ENCODE data around the gene RGS16.
"Not testable (repeated sequence)": the region's sequence is repeated elsewhere in the genome, so short reads cannot be mapped to it uniquely, and the experiment has no call there.

Gene RGS16, protein sequence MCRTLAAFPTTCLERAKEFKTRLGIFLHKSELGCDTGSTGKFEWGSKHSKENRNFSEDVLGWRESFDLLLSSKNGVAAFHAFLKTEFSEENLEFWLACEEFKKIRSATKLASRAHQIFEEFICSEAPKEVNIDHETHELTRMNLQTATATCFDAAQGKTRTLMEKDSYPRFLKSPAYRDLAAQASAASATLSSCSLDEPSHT

GRCh38 chr1:182604175-182605164, at the start of gene RGS16:
RGS16 (minus strand) TSS chr1:182604389; CDS start chr1:182604259, 130 bp downstream.
- DNase-seq, result no peak

DNA sequence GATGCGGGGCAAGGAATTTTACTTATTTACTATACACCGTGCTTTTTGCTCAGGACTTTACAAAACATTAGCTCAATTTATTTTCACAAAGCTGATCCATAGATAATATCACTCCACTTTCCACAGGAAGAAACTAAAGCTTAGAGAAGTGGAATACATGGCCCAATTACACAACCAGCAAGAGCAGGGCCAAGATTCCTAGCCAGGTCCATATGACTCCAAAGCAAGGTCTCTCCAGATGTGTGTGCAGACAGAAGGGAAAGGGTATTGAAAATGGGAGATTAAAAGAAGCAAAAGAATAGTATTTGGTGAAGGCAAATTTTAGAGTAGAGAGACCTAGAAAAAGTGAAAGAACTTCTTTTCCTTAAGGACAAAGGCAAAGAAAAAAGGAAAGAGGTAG, 49.8 kb upstream of the RGS16 start:
- DNase-seq, result no peak

- DNase-seq, result no peak
Measured at GRCh38 chr1:182652933-182653332, 48.7 kb upstream of the RGS16 start.

- no peak for DNase-seq
Measured at GRCh38 chr1:182651339-182651724, 47.1 kb upstream of the RGS16 start.

DNA sequence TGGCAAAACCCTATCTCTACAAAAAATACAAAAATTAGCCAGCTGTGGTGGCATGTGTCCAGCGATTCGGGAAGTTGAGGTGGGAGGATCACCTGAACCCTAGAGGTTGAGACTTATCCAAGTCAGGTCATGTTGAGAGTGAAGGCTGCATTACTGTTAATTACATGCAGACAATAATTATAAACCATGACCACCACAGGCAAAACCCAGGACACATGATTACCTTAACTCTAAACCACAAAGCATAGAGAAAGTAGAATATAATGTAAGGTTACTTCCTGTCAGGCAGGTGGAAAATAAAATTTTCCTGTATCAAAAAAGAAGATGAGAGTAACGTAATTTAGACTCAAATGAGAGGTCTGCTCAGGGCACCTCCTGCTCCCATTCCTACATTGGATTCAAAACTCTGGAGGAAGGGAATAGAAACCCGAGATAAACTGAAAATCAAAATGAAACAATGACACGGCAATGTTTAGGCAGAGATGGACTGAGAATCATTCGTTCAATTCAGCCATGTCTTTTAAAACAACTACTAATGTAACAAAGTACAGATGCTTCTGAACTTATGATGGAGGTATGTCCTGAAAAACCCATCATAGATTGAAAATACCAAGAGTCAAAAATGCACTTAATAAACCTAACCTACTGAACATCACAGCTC, 46.6 kb upstream of the RGS16 start:
- no peak for DNase-seq

DNA sequence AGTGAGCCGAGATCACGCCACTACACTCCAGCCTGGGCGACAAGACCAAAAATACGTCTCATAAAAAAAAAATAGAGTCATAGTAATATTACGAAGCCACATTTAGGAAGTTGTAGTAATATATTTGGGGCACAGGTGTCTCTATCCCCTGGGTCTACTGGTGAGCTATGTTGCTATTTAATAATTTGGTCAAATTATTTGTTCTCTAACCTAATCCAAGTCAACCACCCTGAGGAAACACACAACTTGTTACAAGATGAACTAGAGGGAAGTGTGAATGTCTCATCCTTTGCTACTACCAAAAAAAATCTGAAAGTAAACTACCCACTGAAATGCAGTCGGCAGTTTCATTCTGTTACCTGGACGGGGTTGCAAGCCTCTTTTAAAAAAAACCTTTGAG, 44.9 kb upstream of the RGS16 start:
- DNase-seq, result no peak

DNA sequence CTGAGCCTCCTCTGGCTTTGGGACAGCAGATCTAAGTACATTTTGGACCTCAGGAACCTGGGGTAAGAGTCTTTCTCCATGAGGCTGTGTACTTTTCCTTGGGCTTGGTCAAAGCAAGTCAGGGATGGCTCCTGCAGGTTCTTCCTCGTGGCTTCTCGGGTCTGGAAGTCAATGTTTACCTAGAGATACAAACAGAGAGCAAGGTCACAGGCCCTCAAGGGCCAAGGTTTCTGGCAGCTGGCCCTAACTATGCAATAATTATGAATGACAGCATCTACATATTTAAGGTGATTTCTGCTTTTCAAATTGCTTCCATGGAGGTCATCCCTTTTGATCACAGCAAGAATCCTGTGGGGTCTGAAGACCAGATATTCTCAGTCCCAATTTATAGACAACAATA, 42.5 kb upstream of the RGS16 start:
- DNase-seq, result no peak

DNA sequence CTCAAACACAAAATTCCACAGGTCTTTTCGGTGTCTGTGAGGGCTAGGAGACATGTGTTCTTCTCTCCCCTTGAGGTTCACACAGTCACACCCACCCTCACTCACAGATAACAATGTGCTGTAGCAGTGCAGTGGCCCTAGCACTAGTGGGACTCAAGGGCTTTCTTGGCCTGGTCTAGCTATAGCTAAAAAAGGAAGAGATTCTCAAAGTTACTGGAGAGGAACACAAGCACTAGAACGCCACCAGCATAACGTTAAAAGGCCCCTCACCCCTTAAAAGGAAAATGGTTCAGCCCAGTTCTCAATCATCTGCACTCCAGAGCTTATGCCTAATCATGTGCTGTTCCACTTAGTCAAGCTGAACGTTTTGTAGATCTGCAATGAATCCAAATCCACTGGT, 40.7 kb upstream of the RGS16 start:
- DNase-seq, result no peak

DNA sequence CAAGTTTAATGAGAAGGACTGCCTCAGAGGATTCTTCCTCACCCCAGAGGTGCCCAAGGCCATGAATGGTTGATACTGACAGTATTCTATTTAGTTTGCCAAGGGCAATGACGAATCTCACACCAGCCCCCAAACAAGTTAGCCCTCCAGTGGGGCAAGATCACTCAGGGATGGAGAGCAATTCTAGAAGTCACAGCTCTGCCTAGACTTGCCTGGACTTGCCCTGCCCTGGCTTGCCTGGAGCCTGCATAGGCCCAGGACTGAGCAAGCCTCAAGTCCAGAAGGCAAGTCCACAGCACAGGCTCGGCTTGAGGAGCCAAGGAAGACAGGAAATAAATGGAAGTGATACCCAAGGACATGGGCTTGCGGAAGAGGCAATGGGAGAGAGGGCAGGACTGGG, 39.5 kb upstream of the RGS16 start:
- no peak for DNase-seq

- DNase-seq, result no peak
Measured at GRCh38 chr1:182642461-182642860, 38.3 kb upstream of the RGS16 start.

- no peak for DNase-seq
Measured at GRCh38 chr1:182641561-182641960, 37.4 kb upstream of the RGS16 start.

DNA sequence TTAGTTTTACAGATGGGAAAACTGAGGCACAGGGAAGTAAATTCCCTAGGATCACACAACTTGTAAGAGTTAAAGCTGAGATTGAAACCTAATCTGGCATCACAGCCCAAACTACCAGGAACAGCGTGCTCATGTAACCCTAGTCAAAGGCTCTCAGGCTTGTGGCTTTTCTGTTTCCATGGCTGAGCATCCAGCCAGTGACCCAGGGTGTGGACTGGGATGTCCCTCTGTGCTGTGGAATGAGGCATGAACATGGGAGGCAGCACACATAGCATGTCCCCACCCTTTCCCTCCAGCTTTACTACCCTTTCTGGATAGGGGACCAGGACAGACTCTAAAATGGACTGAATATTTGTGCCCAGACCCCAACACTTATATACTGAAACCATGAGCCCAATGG, 35.1 kb upstream of the RGS16 start:
- no peak for DNase-seq

GRCh38 chr1:182637769-182638168, 33.6 kb upstream of the RGS16 start:
- DNase-seq, result no peak

DNA sequence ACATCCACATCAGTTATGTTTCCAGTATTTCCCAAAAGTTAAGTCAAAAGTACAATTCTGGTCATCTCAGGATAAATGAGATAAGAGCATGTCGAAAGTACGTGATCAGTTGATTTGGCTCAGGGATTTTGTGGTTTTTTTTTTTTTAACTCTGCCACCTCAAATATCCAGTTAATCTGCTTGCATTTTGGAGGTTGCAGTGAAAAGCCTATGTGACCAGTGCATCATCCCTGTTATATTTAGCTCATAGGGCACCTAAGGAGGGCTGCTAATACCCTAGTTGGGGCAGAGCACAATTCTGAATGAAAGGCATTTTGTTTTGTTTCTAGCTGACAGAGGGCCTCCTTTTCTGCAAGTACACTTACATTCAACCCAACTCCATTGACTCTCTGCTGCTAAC, 31.7 kb upstream of the RGS16 start:
- no peak for DNase-seq

DNA sequence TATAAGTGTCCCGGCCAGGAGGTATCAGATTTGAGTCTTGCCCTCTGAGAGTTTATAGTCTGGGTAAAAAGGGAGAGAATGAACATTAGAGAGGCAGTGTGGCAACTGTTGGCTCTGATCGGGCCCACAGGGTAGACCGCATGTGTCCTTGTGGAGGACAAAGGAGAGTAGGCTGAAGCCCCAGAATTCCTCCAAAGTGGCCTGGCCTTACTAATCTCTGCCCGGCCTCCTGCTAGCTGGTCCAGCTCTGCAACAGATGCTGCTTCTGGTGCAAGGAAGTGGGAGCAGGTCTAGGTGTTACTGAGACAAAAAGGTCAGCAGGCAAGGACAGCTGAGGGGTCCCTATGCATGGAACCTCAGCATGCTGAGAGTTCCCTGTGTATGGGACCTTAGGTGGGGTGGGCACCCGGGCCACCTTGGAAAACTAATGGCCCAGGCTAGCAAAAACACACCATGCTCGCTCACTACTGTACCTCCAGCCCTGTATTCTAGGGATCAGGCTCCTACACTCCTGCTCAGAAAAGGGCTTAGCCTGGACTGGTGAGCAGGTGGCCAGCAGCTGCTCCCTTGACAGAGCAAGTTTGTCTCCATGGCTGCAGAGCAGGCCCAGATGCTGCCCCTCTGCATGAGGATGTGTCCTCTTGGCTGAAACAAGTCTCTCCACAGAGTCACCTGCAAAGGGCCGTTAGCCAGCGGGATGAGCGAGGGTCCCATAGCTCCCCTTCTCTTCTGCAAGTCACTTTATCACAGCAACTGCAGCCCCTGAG, 30.3 kb upstream of the RGS16 start:
- DNase-seq, result no peak

DNA sequence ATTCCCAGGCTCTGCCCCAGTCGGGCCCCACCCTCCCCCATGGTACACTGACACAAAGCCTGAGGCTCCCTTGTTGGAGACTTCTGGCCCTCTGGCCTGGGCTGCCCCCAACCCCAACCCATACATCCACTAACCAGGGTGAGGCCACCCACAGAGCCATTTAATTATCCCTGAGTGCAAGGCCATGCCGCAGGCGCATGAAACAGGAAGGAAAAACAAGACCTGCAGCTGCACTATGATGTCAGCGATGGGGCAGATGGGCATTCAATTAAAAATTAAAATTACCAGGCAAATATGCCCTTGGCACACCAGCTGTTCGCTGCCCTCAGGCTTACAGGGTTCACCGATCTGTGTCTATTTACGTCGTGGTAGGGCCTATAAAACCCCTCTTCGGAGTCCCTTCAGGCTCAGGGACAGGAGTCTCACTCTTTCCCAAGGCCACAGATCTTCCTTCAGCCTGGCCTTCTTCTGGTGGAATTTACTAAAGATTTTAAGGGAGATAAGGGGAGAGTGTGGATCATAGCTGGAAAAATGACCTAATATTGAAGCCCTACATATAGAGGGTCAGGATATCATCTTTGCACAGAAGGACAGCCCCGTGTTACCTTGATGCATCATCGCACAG, 29.6 kb upstream of the RGS16 start:
- DNase-seq, result no peak

- no peak for DNase-seq
Measured at GRCh38 chr1:182633031-182633430, 28.8 kb upstream of the RGS16 start.

DNA sequence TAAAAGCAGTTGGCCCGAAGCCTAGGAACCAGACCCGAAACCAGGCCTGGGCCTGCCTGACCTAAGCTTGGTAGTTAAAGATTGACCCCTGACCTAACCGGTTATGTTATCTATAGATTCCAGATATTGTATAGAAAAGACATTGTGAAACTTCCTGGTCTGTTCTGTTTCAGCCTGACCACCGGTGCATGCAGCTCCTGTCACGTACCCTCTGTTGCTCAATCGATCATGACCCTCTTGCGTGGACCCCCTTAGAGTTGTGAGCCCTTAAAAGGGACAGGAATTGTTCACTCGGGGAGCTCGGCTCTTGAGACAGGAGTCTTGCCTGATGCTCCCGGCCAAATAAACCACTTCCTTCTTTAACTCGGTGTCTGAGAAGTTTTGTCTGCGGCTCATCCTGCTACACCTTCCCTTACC, 28.3 kb upstream of the RGS16 start:
- DNase-seq, result not testable (repeated sequence)

- DNase-seq, result no peak
Measured at GRCh38 chr1:182631954-182632353, 27.8 kb upstream of the RGS16 start.

GRCh38 chr1:182631053-182631677, 27.0 kb upstream of the RGS16 start:
- DNase-seq, result no peak

DNA sequence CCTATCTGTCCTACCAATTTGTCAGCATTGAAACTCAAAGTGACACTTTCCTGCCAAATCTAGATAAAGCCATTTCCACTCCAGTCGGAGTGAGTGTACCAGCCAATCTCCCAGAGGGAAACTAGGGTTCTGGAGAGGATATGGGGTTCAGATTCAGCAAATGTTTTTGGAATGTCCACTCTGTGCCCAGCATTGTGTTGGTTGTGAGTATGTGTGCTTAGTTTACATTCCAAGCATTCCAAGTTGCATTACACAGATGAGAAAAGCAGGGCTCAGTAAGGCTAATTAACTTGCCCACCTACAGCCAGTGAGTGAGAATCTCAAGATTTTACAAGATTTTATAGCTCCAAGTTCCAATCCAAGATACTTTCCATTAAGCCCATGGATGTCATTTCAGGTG, 26.4 kb upstream of the RGS16 start:
- no peak for DNase-seq

DNA sequence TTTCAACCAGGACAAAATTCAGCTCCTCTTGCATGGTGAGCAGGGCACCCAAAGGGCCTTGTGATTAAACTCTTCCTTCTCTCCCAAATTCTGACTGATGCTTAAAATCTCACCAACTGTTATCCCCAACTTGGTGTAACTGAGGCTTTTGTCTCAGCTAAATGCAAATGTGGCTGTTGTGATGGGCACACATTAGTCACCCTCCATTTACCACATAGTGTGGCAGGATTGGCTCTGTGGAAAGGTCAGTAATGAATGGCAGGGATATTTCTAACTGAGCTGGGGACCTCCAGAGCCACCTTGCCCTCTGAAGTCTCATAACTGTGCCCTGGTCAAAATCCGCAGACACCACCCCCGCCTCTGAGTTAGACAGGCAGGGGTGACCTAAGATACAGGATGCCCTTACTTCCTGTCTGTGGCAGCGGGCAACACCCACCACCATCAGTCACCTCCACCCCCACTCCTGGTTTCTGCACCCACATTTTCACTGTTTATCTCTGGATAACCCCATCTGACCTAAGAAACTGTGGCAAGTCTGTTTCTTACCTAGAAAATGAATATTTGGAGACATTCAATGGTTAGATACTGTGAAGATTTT, 25.4 kb upstream of the RGS16 start:
- DNase-seq, result no peak

Data from GOT3 (cell line).